Inflammatory macrophage treated with lipopolysaccharide for 1 hour (primary cell): ENCODE data around the gene TRPM5.

Experiments used
- DNase-seq, 2 donors: peaks; one replicate each; pipeline ENCODE4 v3.0.0-alpha.2; 2020 to 2022

The TRPM5 gene

GRCh38 chr11:2402890-2403645 is 41.2 kb downstream of the TRPM5 start:
- DNase-seq, result no peak

- no peak for DNase-seq
Observed at GRCh38 chr11:2402106-2402505, 42.2 kb downstream of the TRPM5 start.

GRCh38 chr11:2401436-2401984 is 42.8 kb downstream of the TRPM5 start:
- no peak for DNase-seq

GRCh38 chr11:2400762-2401435 is 43.4 kb downstream of the TRPM5 start:
- DNase-seq, result no peak

GRCh38 chr11:2400069-2400761 is 44.1 kb downstream of the TRPM5 start, which contains the start of gene TSSC4:
TSS of gene TSSC4 (plus strand) at chr11:2400750. CDS start at chr11:2402634, 1,884 bp downstream.
- DNase-seq, result peak; percentile 100

- peak in 1 of 2 donors; percentile 6 for DNase-seq
Observed at GRCh38 chr11:2399488-2400068, 44.7 kb downstream of the TRPM5 start.

GRCh38 chr11:2398664-2399355 is 45.5 kb downstream of the TRPM5 start:
- DNase-seq, result no peak

GRCh38 chr11:2397005-2397404 is 47.3 kb downstream of the TRPM5 start:
- no peak for DNase-seq

GRCh38 chr11:2396471-2396870 is 47.8 kb downstream of the TRPM5 start:
- DNase-seq, result no peak

- DNase-seq, result no peak
Observed at GRCh38 chr11:2395856-2396255, 48.5 kb downstream of the TRPM5 start.

- DNase-seq, result no peak
Observed at GRCh38 chr11:2395211-2395730, 49.0 kb downstream of the TRPM5 start.

- no peak for DNase-seq
Observed at GRCh38 chr11:2394818-2395105, 49.6 kb downstream of the TRPM5 start.
